Stimulated activated CD4-positive, alpha-beta T cell treated with anti-CD3 and anti-CD28 coated beads, Interleukin-2, amount 100 ng/mL, for 24 hours (primary cell): ENCODE results near the gene LRRC10B.

Experiments used
- DNase-seq, 2 donors: peaks; one replicate each; pipeline ENCODE4 v3.0.0-alpha.2; 2020

LRRC10B gene

DNA sequence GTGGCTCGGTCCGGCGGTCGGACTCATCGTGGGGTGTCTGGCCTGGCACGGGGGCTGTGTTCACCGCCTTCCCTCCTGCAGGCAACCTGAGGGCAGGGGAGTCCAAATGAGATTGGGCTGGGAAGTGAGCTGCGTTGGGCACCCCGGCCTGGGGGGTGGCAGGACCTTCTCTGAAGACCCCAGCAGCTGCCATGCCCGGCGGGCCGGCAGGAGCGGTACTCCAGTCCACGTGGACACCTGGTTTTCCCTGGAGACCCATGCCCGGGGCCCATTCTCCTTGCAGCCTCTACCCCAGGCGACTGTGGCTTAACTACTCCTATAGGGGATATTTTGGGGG, 24.5 kb downstream of the LRRC10B start:
- no peak for DNase-seq

GRCh38 chr11:61533401-61533800, 24.9 kb downstream of the LRRC10B start:
- DNase-seq, result no peak

DNA sequence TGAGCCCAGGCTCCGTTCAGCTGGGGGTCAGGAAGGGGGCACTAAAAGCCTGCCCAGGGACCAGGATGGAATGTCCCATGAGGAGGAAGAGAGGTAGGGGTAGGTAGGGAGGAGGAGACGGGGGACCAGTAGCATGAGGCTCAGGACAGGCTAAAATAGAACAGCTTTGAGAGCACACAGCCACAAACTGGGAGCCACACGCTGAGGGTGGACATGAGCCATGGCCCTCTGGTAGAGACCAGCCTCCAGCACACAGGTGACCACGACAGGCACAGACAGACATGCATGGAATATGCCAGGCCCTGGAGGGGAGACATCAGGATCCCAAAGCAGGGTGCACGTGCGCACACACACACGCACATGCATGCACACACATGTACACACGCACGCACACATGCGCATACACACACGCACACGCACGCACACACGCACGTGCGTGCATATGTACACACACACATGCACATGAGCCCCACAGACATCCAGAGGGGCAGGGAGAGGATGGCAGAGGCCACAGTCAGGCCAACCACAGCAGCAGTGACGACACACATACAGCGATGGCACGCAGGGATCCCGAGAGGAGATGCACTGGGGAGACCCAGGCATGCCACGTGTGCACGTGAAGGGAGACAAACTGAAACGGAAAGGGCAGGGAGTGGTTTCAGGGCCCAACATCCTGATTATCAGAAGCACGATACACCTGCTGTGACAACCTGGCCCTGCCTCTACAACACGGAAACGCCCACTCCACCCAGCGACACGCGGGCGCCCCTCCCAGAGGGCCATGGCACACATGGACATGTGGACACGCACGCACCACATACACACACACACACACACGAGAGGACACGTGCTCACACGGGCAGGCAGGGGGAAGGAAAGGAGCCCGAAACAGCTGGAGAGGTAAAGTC, 25.7 kb downstream of the LRRC10B start:
- no peak for DNase-seq

- no peak for DNase-seq
These were observed 26.6 kb downstream of the LRRC10B start for GRCh38 chr11:61534933-61535839.

- DNase-seq, result no peak
These were observed 27.6 kb downstream of the LRRC10B start for GRCh38 chr11:61535998-61536675.

DNA sequence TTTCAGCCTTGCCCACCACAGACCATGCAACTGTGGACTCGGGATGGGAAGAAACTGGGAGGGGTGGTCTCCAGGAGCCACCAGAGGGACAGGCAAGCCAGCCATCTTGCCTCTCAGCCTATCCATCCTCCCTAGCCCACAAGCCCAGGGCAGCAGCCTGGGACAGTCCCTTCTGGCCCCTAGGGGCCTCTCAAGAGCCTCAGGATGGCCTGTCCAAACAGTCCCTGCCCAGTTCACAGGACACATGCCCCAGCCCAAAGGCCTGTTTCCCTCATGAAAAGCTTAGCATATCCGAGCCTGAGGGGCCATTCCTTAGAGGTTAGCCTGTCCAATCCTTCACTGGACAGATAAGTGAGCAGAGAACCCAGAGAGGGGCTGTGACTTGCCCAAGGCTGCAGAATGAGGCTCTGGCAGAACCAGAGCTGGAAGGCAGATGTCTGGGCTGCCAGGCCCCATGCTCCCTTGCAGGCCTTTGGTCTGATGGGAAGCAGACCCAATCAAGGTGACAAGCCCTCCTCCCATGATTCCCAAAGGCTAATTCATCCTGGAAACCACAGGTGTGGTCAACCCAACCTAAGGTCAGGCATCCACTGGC, 28.2 kb downstream of the LRRC10B start:
- no peak for DNase-seq

- no peak for DNase-seq
These were observed 28.8 kb downstream of the LRRC10B start for GRCh38 chr11:61537326-61537725.

DNA sequence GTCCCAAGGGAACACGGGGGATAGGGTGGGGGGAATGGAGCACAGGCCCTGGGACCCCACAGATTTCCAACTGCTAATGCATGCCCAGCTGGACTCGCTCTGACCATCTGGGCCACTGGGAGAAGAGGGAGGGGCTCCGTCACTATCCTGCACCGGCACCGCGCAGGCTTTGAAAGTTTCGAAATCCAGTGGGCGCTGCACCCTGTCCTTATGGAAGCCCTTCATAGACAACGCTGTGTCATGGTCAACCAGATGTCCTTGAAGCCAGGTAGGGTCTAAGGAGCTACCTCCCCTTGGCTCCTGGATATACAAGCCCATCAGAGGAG, 30.1 kb downstream of the LRRC10B start:
- DNase-seq, result no peak

GRCh38 chr11:61539006-61539405, 30.5 kb downstream of the LRRC10B start:
- no peak for DNase-seq

- no peak for DNase-seq
These were observed 31.3 kb downstream of the LRRC10B start for GRCh38 chr11:61539831-61540357.

- no peak for DNase-seq
These were observed 32.0 kb downstream of the LRRC10B start for GRCh38 chr11:61540528-61540927.

- no peak for DNase-seq
These were observed 33.0 kb downstream of the LRRC10B start for GRCh38 chr11:61541598-61541997.

DNA sequence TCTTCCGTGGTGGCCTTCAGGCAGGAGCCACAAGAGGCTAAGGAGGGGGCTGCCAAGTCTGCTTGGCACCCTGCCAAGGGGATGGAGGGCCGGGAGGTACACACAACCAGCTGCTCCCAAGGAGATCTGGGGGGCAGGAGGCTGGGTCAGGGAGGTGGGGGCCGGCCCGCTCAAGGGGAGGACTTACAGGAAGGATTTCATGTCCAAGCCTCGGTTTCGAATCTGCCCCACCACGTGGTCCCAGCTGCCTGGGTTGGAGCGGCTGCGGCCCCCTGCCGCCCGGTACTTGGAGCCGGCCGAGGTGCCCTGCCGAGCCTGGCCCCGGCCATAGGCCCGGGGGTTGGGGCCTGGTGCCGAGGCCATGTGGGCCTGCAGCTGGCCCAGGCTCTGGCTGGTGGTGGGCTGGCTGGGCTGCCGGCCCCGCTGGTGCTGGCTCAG, 33.5 kb downstream of the LRRC10B start:
- no peak for DNase-seq

- no peak for DNase-seq
These were observed 34.2 kb downstream of the LRRC10B start for GRCh38 chr11:61542705-61543104.

GRCh38 chr11:61543606-61544306, 35.2 kb downstream of the LRRC10B start:
- no peak for DNase-seq

DNA sequence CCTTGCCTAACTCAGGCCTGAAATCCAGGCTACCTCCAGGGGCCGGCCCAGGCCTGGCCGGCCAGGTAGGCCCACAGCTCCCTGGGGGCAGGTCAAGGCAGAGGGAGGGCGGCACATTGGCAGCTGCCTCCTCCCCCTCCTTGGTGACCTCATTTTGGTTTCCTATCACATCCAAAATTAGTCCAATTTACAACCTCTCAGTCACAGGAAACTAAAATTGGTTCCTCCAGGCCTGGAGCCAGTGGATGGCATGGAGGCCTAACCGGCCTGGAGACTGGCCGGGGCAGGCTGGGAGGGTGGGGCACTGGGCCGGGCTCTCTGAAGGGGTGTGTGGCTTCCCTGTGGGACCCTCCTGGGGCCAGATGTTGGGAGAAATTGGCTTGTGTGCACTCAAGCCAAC, 35.9 kb downstream of the LRRC10B start:
- no peak for DNase-seq

DNA sequence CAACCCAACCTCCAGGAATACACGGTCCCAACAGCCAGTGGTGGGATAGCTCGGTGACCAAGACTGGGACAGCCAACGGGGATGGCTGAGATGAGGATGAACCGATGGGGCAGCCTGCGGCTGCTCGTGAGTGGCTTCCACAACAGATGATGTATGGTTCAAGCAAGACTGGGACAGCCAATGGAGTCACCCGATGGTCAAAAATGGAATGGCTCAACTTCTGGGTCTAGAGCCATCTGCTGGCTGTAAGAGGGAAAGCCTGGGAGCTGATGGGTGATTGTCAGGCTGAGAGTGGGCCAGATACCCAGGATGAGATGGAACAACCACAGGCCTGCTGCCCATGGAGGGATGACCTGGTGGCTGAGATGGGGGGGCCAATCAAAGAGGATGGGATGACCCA, 36.8 kb downstream of the LRRC10B start:
- no peak for DNase-seq

DNA sequence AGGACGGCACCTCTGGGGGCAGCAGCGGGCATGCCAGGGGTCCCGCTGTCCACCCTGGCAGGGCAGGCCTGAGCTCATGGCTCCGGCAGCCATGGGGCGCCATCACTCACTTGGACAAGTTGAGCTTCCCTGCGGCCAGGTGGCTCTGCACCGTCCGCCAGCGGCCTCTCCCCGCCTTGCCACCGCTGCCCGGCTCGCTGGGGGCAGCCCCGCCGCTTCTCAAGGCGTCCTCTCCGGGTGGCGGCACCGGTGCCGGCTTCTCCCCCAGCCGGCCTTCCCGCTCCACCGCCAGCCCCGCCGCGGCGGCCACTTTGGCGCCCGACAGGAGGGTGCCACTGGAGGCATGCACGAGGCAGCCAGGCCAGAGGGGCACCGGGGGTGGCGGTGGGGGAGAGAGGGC, 37.4 kb downstream of the LRRC10B start:
- DNase-seq, result no peak

DNA sequence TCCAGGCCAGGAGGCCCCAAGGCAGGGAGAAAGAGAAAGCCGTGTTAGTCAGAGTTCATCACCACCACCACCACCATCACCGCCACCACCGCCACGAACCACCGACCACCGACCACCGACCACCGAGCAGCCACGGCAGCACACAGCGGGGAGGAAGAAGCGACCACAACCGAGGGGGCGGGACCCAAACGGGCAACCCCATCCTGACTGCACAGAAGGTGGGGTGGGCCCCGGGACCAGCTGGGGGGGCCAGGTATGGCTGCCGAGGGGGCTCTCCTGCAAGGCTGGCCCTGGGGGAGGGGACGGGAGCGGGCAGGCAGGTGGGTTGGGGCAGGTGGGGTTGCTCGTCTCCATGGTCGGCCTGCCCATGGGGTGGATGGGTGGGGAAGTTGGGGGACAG, 38.1 kb downstream of the LRRC10B start:
- DNase-seq, result no peak

GRCh38 chr11:61547246-61547645, 38.7 kb downstream of the LRRC10B start:
- DNase-seq, result no peak

- no peak for DNase-seq
These were observed 40.6 kb downstream of the LRRC10B start for GRCh38 chr11:61549177-61549576.
